Stimulated activated CD4-positive, alpha-beta T cell treated with anti-CD3 and anti-CD28 coated beads, Interleukin-1b, Interleukin-23, amount 100 ng/mL, for 24 hours (primary cell): ENCODE results near the gene LPP.
"Not testable (repeated sequence)": the region's sequence is repeated elsewhere in the genome, so short reads cannot be mapped to it uniquely, and the experiment has no call there.

ENCODE experiments used
- DNase-seq, 4 experiments: peaks; one replicate each; pipeline ENCODE4 v3.0.0-alpha.2; 2020; ENCODE audit warnings: low read depth in 4 of 4, low spot score in 1 of 4

The LPP gene

GRCh38 chr3:188154014-188154808 lies at the start of gene LPP:
LPP (plus strand) TSS chr3:188154157; CDS start chr3:188406121, 251,964 bp downstream.
- DNase-seq = peak; percentile 42 to 73 (median 53)

- DNase-seq = no peak
Observed at GRCh38 chr3:188106006-188106405, 48.0 kb upstream of the LPP start.

- no peak for DNase-seq
Observed at GRCh38 chr3:188106454-188106853, 47.5 kb upstream of the LPP start.

- DNase-seq = no peak
Observed at GRCh38 chr3:188106887-188107830, 46.8 kb upstream of the LPP start.

GRCh38 chr3:188108703-188109412 lies 45.1 kb upstream of the LPP start:
- no peak for DNase-seq

GRCh38 chr3:188111002-188111584 lies 42.9 kb upstream of the LPP start:
- DNase-seq = no peak

- no peak for DNase-seq
Observed at GRCh38 chr3:188113756-188114155, 40.2 kb upstream of the LPP start.

GRCh38 chr3:188119846-188120245 lies 34.1 kb upstream of the LPP start:
- no peak for DNase-seq

GRCh38 chr3:188122571-188123169 lies 31.3 kb upstream of the LPP start:
- no peak for DNase-seq

GRCh38 chr3:188123170-188123905 lies 30.6 kb upstream of the LPP start:
- no peak for DNase-seq

- DNase-seq = no peak
Observed at GRCh38 chr3:188124184-188124583, 29.8 kb upstream of the LPP start.

- DNase-seq = no peak
Observed at GRCh38 chr3:188125076-188125475, 28.9 kb upstream of the LPP start.

- DNase-seq = no peak
Observed at GRCh38 chr3:188126276-188126675, 27.7 kb upstream of the LPP start.

- DNase-seq = no peak
Observed at GRCh38 chr3:188126934-188127333, 27.0 kb upstream of the LPP start.

GRCh38 chr3:188128905-188129304 lies 25.1 kb upstream of the LPP start:
- DNase-seq = no peak

- not testable (repeated sequence) for DNase-seq
Observed at GRCh38 chr3:188131023-188131422, 22.9 kb upstream of the LPP start.

GRCh38 chr3:188133219-188133618 lies 20.7 kb upstream of the LPP start:
- DNase-seq = no peak

- no peak for DNase-seq
Observed at GRCh38 chr3:188133646-188134045, 20.3 kb upstream of the LPP start.

- DNase-seq = no peak
Observed at GRCh38 chr3:188134079-188134478, 19.9 kb upstream of the LPP start.

- DNase-seq = no peak
Observed at GRCh38 chr3:188134856-188135255, 19.1 kb upstream of the LPP start.
